22Rv1 (cell line): ENCODE data around the gene TMEM219.

Experiments used
- ZFX ChIP-seq: fragments of 450-650 bp; IDR thresholded peaks from 2 replicates; pipeline ENCODE4 v1.6.1; 2017; ENCODE audit warnings: antibody characterized with exemption, borderline replicate concordance
- TF ChIP-seq, protein P1 (sequence below): fragments of 450-650 bp; IDR thresholded peaks from 2 replicates; pipeline ENCODE4 v1.5.1; 2017; ENCODE audit warnings: mild to moderate bottlenecking

DNA sequence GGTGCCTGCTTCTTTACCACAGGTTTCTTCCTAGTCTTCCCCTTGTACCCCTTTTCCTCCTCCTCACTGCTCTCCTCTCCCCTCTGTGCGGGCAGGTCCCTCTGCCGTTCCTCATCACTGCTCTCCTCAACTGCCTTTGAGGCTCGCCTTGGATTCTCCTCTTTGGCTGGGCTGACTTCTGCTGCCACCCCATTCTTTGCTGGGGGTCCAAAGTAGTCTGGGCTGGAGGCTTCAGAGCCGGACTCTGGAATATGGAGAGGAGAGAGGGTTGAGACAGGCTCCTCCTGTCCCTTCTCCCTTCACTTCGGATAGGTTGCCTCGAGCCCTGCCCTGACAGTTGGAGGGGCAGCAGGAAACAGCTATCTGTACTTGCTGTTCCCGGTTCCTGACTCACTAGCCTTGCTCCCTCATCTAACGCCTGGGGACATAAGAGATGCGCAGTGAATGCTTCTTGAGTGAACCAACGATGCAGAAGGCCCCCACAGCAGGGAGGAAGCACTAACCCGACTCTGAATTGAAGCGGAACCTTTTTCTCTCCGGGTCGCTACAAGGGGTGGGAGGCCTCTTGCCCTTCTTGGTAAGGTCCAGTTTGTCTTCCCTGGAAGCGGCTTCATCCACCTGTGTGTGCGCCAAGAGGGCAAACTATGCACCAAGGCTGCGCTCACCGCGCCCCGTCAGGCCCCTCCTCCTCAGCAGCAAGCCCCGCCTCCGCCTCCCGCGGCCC is 32.9 kb downstream of the TMEM219 start:
- TF ChIP-seq, protein P1, sequence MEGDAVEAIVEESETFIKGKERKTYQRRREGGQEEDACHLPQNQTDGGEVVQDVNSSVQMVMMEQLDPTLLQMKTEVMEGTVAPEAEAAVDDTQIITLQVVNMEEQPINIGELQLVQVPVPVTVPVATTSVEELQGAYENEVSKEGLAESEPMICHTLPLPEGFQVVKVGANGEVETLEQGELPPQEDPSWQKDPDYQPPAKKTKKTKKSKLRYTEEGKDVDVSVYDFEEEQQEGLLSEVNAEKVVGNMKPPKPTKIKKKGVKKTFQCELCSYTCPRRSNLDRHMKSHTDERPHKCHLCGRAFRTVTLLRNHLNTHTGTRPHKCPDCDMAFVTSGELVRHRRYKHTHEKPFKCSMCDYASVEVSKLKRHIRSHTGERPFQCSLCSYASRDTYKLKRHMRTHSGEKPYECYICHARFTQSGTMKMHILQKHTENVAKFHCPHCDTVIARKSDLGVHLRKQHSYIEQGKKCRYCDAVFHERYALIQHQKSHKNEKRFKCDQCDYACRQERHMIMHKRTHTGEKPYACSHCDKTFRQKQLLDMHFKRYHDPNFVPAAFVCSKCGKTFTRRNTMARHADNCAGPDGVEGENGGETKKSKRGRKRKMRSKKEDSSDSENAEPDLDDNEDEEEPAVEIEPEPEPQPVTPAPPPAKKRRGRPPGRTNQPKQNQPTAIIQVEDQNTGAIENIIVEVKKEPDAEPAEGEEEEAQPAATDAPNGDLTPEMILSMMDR, result no peak
- TF ChIP-seq ZFX, result no peak
